ENCODE results near the gene SIRPA.

Gene SIRPA

DNA sequence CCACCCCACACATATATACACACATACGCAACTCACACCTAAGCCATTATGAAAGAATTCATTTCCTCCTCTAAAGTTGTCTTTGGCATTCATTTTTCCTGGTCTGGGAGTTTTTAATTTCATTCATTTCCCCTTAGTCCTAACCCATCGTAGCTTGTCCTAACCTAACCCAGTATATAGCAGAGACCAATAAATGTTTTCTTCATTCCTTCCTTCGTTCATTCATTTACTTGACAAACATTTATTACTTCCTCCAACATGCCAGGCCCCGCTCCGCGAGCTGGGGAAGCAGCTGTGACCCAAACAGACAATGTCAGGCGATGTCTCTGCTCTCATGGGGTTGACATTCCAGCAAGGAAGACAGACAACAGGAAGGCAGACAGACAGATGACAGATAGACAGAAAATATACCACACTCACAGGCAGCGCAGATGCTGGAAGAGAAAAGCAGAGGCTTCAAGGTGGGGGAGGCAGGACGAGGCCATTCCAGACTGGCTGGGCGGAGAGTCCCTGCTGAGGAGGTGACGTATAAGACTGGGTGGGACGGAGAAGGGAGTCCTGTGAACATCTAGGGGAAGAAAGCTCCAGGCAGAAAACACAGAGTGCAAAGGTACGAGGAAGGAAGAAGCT, 33.7 kb upstream of the SIRPA start:
- TF ChIP-seq GATA1 (IDR thresholded peaks at IDR 0.05; ENCODE audit: low read depth, low read length) (no peak), POLR2A (IDR thresholded peaks at IDR 0.05; ENCODE audit: low read length) (no peak)
- DNase-seq: no peak

DNA sequence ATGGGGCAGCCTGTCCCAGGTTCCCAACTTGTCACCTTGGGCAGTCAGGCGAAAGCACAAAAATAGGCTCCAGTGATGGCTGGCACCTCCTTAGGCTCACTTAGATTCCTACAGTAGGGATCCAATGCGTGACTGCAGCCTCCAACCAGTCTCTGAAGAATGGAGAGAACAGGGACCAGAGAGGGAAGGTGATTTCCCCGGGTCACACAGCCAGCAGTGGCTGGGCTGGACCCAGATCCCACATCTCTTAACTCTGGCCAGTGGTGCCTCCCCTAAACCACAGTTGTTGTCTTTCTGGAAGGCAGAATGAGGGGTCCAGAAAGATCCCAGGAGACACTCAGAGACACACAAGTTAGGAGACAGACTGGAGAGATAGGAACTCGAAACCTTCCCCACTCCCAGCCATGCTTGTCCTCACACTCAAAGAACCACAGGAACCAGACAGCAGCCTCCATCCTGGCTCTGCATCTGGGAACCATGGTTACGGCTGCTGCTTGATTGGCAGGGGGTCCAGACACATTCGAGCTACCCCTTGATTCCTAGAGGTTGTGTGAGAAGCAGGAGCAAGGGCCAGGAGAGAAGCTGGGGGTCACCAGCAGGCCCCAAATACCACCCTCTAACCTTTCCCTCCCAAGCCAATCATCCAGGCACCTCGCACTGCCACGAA, 33.1 kb upstream of the SIRPA start:
- no peak for DNase-seq
- no peak for TF ChIP-seq POLR2A (IDR thresholded peaks at IDR 0.05; ENCODE audit: low read length)
- no peak for TF ChIP-seq GATA1 (IDR thresholded peaks at IDR 0.05; ENCODE audit: low read depth, low read length)

DNA sequence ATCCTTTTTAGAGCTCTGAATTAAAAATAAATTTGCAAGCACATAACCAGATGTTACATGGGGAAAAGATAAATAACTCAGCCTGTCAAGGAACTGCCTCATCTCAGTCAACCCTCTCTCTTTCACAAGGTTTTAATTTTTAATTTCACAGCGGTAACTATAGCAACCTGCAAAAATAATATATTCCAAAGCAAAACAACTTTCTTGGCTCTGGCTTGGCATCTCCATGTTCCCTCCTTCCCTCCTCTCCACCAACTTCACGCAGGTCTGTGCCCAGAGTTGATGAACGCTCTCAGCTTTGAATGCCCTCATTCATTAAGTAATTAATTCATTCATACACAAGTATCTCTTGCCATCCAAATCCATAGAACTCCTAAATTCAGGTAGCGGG, 32.5 kb upstream of the SIRPA start:
- TF ChIP-seq GATA1 (IDR thresholded peaks at IDR 0.05; ENCODE audit: low read depth, low read length) (no peak), POLR2A (IDR thresholded peaks at IDR 0.05; ENCODE audit: low read length) (no peak)
- DNase-seq: no peak

DNA sequence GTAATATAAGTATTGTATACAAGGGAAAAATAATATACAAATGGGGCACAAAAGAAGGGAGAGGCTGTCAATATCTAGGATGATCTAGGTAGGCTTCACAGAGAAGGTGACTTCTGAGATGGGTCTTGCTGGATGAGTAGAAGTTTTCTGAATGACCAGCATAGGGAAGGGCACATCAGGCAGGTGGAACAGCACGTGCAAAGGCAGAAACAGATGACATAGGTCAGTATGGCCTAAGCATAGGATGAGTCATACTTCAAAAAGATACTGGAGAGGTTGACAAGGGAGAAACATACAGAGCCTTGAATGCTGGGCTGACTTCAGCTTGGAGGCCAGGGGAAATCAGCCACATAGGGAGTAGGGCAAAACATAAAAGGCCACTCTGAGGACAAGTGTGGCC, 31.9 kb upstream of the SIRPA start:
- TF ChIP-seq GATA1 (IDR thresholded peaks at IDR 0.05; ENCODE audit: low read depth, low read length): no peak
- TF ChIP-seq POLR2A (IDR thresholded peaks at IDR 0.05; ENCODE audit: low read length): no peak
- DNase-seq: no peak

DNA sequence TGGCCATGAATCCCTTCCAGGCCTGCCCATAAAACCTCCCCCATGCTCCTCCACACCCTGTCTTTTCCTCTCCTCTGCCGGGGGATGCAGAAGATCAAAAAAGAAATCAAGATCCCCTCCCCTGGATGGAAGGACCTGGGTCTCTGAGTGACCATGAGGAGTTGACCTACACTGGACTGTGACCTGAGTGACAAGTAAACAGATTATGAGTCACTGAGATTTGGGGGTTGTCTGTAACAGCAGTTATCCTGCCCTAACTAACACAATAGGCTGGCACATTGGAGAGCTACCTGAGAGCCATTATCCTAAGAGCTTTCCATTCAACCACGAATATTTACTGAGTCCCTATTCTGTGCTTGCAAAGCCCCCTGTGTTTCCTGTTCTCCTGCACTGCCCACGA, 28.4 kb upstream of the SIRPA start:
- TF ChIP-seq GATA1 (IDR thresholded peaks at IDR 0.05; ENCODE audit: low read depth, low read length) (no peak), POLR2A (IDR thresholded peaks at IDR 0.05; ENCODE audit: low read length) (no peak)
- no peak for DNase-seq

DNA sequence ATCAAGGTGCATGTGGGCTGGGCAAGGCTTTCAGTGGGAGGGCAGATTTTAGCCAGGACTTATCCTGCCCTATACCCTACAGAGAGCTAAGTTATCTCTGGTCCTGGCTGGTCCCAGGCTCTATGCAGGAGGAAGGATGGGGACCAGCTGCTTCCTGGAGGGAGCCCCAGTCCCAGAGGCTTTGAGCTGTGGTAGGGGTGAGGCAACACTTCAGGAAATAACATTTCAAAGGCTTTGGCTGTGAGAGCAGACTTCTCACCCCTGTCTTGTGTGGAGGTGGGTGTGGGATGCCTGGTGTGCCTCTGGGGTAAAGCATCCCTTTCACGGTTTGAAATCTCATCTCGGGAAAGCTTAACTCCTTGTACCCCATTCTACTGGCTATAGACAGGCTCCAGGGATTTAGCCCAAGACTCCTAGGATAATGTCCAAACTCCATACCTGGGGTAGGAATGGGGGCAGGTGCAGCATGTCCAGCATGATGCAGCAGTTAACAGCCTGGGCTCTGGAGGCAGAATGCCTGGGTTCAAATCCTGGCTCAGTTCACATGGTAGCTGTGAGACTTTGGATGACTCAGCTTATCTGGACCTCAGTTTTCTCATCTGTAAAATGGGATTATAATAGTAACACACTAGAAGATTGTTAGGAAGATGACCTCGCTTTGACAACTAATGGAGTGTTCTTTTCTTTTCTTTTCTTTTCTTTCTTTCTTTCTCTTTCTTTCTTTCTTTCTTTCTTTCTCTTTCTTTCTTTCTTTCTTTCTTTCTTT, 27.5 kb upstream of the SIRPA start:
- no peak for DNase-seq
- TF ChIP-seq POLR2A (IDR thresholded peaks at IDR 0.05; ENCODE audit: low read length) (no peak), GATA1 (IDR thresholded peaks at IDR 0.05; ENCODE audit: low read depth, low read length) (no peak)

DNA sequence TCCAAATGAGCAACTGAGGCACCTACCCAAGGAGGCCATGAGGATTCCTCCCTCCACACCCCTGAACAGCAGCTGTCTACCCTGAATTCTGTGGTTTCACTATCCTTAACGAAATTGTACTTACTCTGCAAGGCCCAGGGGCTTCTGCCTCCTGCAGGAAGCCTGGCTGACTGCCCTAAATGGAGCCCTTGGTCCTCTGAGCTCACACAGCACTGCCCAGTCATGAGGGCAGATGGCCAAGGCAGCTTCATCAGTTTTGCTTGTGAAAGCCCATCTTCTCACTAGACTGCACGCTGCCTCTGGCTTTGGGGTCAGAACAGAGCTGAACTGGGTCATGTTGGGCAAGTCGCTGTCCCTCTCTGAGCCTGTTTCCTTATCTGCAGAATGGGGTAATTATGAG, 26.4 kb upstream of the SIRPA start:
- no peak for DNase-seq
- TF ChIP-seq POLR2A (IDR thresholded peaks at IDR 0.05; ENCODE audit: low read length): no peak
- TF ChIP-seq GATA1 (IDR thresholded peaks at IDR 0.05; ENCODE audit: low read depth, low read length): no peak

DNA sequence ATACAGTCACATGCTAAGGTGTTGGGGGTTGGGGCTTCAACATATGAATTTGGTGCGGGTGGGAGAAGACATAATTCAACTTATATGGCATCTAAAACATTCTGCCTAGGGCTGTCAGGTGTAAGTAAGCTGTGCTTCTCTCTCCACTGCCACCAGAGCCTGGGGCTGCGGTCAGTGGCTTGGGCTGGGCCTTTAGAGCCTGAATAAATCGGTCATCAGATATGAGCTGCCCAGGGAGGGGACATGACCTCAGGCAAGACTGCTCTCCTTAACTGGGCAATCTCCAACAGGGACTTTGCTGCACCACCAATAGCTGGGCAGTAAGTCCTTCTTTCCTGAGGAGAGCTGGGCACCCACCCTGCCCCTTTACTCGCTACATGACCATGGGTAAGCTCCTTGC, 24.9 kb upstream of the SIRPA start:
- no peak for TF ChIP-seq POLR2A (IDR thresholded peaks at IDR 0.05; ENCODE audit: low read length)
- TF ChIP-seq GATA1 (IDR thresholded peaks at IDR 0.05; ENCODE audit: low read depth, low read length): no peak

DNA sequence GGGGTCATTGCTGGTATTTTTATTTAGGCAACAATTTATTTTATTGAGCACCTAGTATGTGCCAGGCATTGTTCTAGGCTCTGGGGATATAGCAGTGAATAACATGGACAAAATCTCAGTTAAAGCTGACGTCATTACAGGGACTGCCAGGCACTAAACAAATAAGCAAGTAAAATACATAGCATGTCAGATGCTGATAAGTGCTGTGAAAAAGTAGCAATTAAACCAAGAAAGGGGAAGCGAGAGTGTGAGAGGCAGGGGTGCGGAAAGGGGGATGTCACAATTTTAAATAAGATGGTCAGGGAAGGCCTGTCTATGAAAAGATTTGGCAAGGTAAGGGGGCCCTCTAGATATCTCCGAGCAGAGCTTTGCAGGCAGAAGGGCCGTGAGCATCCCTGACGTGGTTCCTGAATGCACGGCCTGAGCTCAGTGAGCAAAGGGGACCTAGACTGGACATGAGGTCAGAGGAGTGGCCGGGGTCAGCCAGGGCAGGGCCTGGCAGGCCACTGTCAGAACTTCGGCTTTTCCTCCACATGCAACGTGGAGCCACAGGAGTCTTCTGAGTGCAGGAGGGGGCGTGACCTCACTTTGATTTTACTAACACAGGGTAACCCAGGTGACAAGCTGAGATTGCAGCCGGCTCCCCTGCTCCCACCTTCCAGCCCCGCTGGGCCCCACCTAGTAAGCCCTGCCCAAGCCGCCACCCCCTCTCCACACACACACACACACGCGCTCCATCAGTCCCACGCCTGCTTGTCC, 24.2 kb upstream of the SIRPA start:
- no peak for TF ChIP-seq GATA1 (IDR thresholded peaks at IDR 0.05; ENCODE audit: low read depth, low read length)
- no peak for TF ChIP-seq POLR2A (IDR thresholded peaks at IDR 0.05; ENCODE audit: low read length)
- no peak for DNase-seq

More for the DNA sequence above, 24.9 kb upstream of the SIRPA start:
- no peak for DNase-seq

DNA sequence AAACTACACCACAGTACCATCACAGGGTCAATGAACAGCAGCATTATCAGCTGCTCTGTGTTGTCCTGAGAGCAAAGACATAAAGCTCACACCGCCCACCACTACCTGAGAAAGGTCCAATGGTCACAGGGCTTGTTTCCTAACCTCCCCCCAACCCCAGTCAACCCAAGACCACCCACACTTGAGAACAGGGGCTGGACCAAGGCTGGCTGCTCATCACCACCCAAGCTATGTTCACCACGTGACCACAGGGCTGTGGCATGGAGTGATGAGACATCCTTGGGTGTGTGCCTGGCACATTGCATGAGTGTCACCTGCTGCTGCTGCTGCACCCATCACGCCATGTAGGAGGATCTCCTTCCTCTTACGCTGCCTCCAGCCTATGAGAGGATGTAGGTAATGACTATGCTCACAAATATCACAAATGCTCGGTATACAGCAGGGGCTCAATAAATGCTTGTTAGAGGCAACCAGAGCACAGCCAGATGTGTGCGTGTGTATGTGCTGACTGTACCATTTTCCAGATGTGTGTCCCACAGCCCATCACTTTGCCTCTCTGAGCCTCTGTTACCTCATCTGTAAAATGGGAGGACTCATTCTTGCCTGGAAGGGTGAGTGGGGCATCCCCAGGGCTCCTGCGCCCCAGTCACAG, 23.3 kb upstream of the SIRPA start:
- DNase-seq: no peak

DNA sequence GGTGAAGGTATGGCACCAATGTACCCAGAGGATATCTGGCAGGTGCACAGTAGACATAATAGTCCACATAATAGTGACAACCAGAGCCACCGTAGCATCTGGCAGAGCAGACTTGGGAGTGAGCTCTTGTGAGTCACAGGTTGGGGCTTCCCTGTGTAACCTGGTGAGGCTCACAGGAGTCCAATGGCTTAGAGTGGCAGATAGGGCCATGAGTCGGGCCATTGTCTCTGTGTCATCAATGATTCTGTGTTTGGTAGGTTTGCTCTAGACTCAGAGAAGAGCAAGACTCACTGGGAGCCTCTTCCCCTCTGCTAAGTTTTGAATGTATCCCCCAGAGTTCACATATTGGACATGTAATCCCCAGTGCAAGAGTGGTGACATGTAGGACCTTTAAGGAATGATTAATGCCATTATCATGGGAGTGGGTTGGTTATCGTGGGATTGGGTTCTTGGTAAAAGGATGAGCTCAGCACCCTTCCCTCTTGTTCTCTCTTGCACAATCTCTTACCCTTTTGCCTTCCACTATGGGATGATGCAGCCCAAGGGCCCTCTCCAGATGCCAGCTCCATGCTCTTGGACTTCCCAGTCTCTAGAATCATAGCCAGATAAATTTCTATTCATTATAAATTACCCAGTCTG, 22.6 kb upstream of the SIRPA start:
- no peak for DNase-seq
- TF ChIP-seq GATA1 (IDR thresholded peaks at IDR 0.05; ENCODE audit: low read depth, low read length) (no peak), POLR2A (IDR thresholded peaks at IDR 0.05; ENCODE audit: low read length) (no peak)

More for the DNA sequence above, 23.3 kb upstream of the SIRPA start:
- TF ChIP-seq GATA1 (IDR thresholded peaks at IDR 0.05; ENCODE audit: low read depth, low read length): no peak
- TF ChIP-seq POLR2A (IDR thresholded peaks at IDR 0.05; ENCODE audit: low read length): no peak

DNA sequence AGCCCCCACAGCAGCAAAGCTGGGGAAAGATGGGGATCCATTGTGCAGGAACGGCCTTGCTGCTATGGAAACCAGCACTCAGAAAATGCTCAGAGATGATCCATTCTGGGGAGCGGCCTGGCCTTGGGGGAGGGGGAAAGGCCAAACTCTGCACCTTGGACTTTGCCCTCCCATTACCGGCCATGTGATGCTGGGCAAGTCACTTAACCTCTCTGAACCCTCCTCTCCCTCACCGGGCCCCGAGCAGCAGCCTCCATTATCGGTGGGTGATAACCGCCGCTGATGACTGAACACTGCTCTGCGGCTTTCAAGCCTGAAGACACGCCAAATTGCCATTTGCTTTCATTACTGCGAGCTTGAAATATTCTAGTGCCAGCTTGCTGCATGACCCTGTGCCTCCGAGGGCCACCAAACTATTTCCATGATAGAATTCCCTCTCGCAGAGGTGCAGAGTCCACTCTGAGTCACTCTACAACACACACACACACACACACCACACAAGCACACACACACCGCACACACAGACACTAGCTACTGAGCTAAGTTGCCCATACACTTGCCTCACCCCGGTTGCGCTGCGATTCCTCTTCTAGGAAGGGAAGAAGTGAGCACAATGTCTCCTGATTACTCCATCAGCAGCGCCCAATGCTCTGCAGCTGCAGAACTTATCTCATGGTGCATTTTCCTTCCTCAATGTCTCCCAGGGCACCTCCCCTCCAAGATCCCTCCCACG, 20.6 kb upstream of the SIRPA start:
- DNase-seq: no peak
- TF ChIP-seq GATA1 (IDR thresholded peaks at IDR 0.05; ENCODE audit: low read depth, low read length) (no peak), POLR2A (IDR thresholded peaks at IDR 0.05; ENCODE audit: low read length) (no peak)

Measured in erythroblast (primary cell).